Astrocyte (in vitro differentiated cells and primary cell): Measurements from ENCODE around the gene PLXNC1. TPM values are rescaled to one million over a fixed set of nuclear protein-coding genes. Genes with fewer than 3 reads are reported as not detected.

ENCODE experiments used
- DNase-seq: peaks from one replicate; pipeline ENCODE4 v3.0.0-alpha.2; 2010; ENCODE audit warnings: low read depth
- FAIRE-seq: peaks from 2 replicates; lab custom pipeline; 2011; peaks lifted over from hg19 to GRCh38; lab: Jason Lieb, UNC
- H2AFZ ChIP-seq: 2 replicates; pipeline ENCODE4 v1.6.0; 2012; ENCODE audit warnings: low read depth, low read length, inconsistent platforms
- H3K27ac ChIP-seq: 2 replicates; pipeline ENCODE4 v1.5.1; 2011; ENCODE audit warnings: low read depth, low read length, inconsistent platforms
- H3K27me3 ChIP-seq: 2 replicates; pipeline ENCODE4 v1.6.0; 2011; ENCODE audit warnings: low read length, inconsistent platforms; ENCODE audit not compliant: insufficient read depth
- H3K36me3 ChIP-seq: 2 replicates; pipeline ENCODE4 v1.5.1; 2011; ENCODE audit warnings: low read length, inconsistent platforms; ENCODE audit not compliant: insufficient read depth
- H3K4me1 ChIP-seq: 2 replicates; pipeline ENCODE4 v1.5.1; 2011; ENCODE audit warnings: low read length, inconsistent platforms; ENCODE audit not compliant: insufficient read depth
- H3K4me2 ChIP-seq: 2 replicates; pipeline ENCODE4 v1.6.0; 2012; ENCODE audit warnings: low read length, inconsistent platforms
- H3K4me3 ChIP-seq: 2 replicates; pipeline ENCODE4 v1.5.1; 2011; ENCODE audit warnings: low read depth, mild to moderate bottlenecking, low read length, inconsistent platforms; ENCODE audit not compliant: insufficient read depth
- H3K79me2 ChIP-seq: 2 replicates; pipeline ENCODE4 v1.6.0; 2012; ENCODE audit warnings: mild to moderate bottlenecking, low read length, inconsistent platforms; ENCODE audit not compliant: insufficient read depth
- H3K9ac ChIP-seq: 2 replicates; pipeline ENCODE4 v1.6.0; 2012; ENCODE audit warnings: mild to moderate bottlenecking, low read length, inconsistent platforms
- H3K9me3 ChIP-seq: 2 replicates; pipeline ENCODE4 v1.5.1; 2012; ENCODE audit warnings: low read depth, mild to moderate bottlenecking, low read length, inconsistent platforms; ENCODE audit not compliant: insufficient read depth
- H4K20me1 ChIP-seq: 2 replicates; pipeline ENCODE4 v1.6.0; 2012; ENCODE audit warnings: low read length, inconsistent platforms; ENCODE audit not compliant: insufficient read depth
- H3K27ac Mint-ChIP-seq: one replicate; pipeline ENCODE4 v1.8.0; 2021; ENCODE audit warnings: mild to moderate bottlenecking, mixed read lengths; ENCODE audit not compliant: unreplicated experiment
- H3K27me3 Mint-ChIP-seq: one replicate; pipeline ENCODE4 v1.8.0; 2021; ENCODE audit warnings: low read depth, mixed read lengths; ENCODE audit not compliant: unreplicated experiment
- H3K36me3 Mint-ChIP-seq: one replicate; pipeline ENCODE4 v1.8.0; 2021; ENCODE audit warnings: low read depth, mixed read lengths; ENCODE audit not compliant: unreplicated experiment
- H3K4me1 Mint-ChIP-seq: one replicate; pipeline ENCODE4 v1.8.0; 2021; ENCODE audit warnings: low read depth, mixed read lengths; ENCODE audit not compliant: unreplicated experiment
- H3K4me3 Mint-ChIP-seq: one replicate; pipeline ENCODE4 v1.8.0; 2021; ENCODE audit warnings: mild to moderate bottlenecking, moderate library complexity, mixed read lengths; ENCODE audit not compliant: unreplicated experiment
- H3K9me3 Mint-ChIP-seq: one replicate; pipeline ENCODE4 v1.8.0; 2021; ENCODE audit warnings: mild to moderate bottlenecking, mixed read lengths; ENCODE audit not compliant: unreplicated experiment
- EZH2 ChIP-seq: IDR thresholded peaks from 2 replicates; pipeline ENCODE4 v1.6.1; 2012; ENCODE audit warnings: mild to moderate bottlenecking, low read length, inconsistent platforms; ENCODE audit not compliant: insufficient read depth
- total RNA-seq: library from RNA; stranded (reverse); gene quantifications from 2 replicates; pipeline ENCODE4 v1.2.1, GENCODE V29; 2021
- TF ChIP-seq, protein P1 (sequence below): IDR thresholded peaks from 2 replicates; pipeline ENCODE4 v1.5.1; 2011; ENCODE audit warnings: low read depth, mild to moderate bottlenecking, inconsistent platforms, low read length, moderate library complexity; ENCODE audit not compliant: insufficient read depth

PLXNC1 gene
- total RNA-seq, 1 donor from 2014 or later: 6.9 TPM

DNA sequence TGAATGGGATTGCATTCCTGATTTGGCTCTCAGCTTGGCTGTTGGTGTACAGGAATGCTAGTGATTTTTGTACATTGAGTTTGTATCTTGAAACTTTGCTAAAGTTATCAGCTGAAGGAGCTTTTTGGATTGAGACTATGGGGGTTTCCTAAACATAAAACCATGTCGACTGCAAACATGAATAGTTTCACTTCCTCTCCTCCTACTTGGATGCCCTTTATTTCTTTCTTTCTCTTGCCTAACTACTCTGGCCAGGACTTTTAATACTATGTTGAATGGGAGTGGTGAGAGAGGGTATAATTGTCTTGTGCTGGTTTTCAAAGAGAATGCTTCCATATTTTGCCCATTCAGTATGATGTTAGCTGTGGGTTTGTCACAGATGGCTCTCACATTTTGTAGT lies 169.8 kb downstream of the PLXNC1 start:
- DNase-seq (no peak), FAIRE-seq (no peak)
- Mint-ChIP-seq H3K27ac (no peak overlapping the region), H3K9me3 (peaks cover 34% of the 10 kb centered on the region), H3K4me3 (no peak overlapping the region), H3K36me3 (peaks cover 39% of the 10 kb centered on the region), H3K27me3 (no peaks in the 10 kb centered on the region), H3K4me1 (no peaks in the 10 kb centered on the region)
- H2AFZ ChIP-seq: no peak overlapping the region
- peaks cover 14% of the 10 kb centered on the region for H3K9me3 ChIP-seq
- no peak overlapping the region for H3K4me2 ChIP-seq
- no peak for TF ChIP-seq EZH2
- TF ChIP-seq, protein P1, sequence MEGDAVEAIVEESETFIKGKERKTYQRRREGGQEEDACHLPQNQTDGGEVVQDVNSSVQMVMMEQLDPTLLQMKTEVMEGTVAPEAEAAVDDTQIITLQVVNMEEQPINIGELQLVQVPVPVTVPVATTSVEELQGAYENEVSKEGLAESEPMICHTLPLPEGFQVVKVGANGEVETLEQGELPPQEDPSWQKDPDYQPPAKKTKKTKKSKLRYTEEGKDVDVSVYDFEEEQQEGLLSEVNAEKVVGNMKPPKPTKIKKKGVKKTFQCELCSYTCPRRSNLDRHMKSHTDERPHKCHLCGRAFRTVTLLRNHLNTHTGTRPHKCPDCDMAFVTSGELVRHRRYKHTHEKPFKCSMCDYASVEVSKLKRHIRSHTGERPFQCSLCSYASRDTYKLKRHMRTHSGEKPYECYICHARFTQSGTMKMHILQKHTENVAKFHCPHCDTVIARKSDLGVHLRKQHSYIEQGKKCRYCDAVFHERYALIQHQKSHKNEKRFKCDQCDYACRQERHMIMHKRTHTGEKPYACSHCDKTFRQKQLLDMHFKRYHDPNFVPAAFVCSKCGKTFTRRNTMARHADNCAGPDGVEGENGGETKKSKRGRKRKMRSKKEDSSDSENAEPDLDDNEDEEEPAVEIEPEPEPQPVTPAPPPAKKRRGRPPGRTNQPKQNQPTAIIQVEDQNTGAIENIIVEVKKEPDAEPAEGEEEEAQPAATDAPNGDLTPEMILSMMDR: no peak
- no peak overlapping the region for H3K4me3 ChIP-seq
- no peak overlapping the region for H3K27ac ChIP-seq
- no peaks in the 10 kb centered on the region for H3K4me1 ChIP-seq
- H3K9ac ChIP-seq: no peak overlapping the region
- H4K20me1 ChIP-seq: no peaks in the 10 kb centered on the region
- peaks cover 6% of the 10 kb centered on the region for H3K36me3 ChIP-seq
- H3K79me2 ChIP-seq: no peaks in the 10 kb centered on the region
- H3K27me3 ChIP-seq: no peaks in the 10 kb centered on the region

DNA sequence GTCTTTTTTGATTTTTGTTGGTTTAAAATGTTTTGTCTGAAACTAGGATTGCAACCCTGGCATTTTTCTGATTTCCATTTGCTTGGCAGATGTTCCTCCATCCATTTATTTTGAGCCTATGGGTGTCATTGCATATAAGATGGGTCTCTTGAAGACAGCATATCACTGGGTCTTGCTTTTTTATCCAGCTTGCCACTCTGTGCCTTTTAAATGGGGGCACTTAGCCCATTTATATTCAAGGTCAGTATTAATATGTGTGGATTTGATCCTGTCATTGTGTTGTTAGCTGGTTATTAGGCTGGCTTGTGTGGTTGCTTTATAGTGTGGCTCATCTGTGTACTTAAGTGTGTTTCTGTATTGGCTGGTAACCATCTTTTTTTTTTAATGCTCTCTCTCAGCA lies 171.7 kb downstream of the PLXNC1 start:
- peaks cover 34% of the 10 kb centered on the region for H3K9me3 Mint-ChIP-seq
- FAIRE-seq: no peak

DNA sequence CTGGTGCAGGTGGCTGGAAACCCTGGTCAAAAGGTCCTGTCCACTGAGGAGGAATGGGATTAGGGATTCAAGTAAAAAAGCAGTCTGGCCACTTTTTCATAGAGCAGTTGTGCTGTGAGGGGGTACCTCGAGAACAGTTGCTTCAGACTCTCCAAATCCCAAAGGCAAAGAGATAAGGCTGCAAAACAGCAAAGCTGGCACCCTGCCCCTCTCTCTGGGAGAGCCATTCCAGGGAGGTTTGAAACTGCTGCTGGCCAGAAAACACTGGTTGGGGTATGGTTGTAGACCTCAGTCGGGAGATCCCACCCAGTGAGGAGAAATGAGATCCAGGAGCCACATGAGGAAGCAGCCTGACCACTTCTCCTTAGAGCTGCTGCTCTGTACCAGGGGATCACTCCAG lies 174.0 kb downstream of the PLXNC1 start:
- TF ChIP-seq, protein P1: no peak
- no peak for TF ChIP-seq EZH2
- Histone ChIP-seq H2AFZ (no peak overlapping the region), H3K27ac (no peak overlapping the region), H3K27me3 (no peaks in the 10 kb centered on the region), H3K9me3 (peaks cover 14% of the 10 kb centered on the region), H3K4me1 (peaks cover 12% of the 10 kb centered on the region), H3K4me2 (no peak overlapping the region), H3K4me3 (no peak overlapping the region), H3K36me3 (peaks cover 6% of the 10 kb centered on the region), H3K9ac (no peak overlapping the region), H3K79me2 (no peaks in the 10 kb centered on the region), H4K20me1 (no peaks in the 10 kb centered on the region)
- Mint-ChIP-seq H3K36me3 (peaks cover 44% of the 10 kb centered on the region), H3K4me3 (no peak overlapping the region), H3K4me1 (peaks cover 10% of the 10 kb centered on the region), H3K27ac (no peak overlapping the region), H3K27me3 (no peaks in the 10 kb centered on the region), H3K9me3 (peaks cover 34% of the 10 kb centered on the region)
- FAIRE-seq: no peak
- no peak for DNase-seq

More for the DNA sequence above, 171.7 kb downstream of the PLXNC1 start:
- Histone ChIP-seq H2AFZ (no peak overlapping the region), H3K79me2 (no peaks in the 10 kb centered on the region), H4K20me1 (no peaks in the 10 kb centered on the region), H3K27ac (no peak overlapping the region), H3K4me1 (no peaks in the 10 kb centered on the region), H3K9me3 (peaks cover 14% of the 10 kb centered on the region), H3K9ac (no peak overlapping the region), H3K4me2 (no peak overlapping the region), H3K36me3 (peaks cover 6% of the 10 kb centered on the region), H3K4me3 (no peak overlapping the region), H3K27me3 (no peaks in the 10 kb centered on the region)
- Mint-ChIP-seq H3K27me3 (no peaks in the 10 kb centered on the region), H3K27ac (no peak overlapping the region), H3K4me1 (no peaks in the 10 kb centered on the region), H3K36me3 (peaks cover 45% of the 10 kb centered on the region), H3K4me3 (no peak overlapping the region)
- no peak for DNase-seq
- TF ChIP-seq, protein P1: no peak
- no peak for TF ChIP-seq EZH2
